ENCODE results near the gene USP21.

The USP21 gene

DNA sequence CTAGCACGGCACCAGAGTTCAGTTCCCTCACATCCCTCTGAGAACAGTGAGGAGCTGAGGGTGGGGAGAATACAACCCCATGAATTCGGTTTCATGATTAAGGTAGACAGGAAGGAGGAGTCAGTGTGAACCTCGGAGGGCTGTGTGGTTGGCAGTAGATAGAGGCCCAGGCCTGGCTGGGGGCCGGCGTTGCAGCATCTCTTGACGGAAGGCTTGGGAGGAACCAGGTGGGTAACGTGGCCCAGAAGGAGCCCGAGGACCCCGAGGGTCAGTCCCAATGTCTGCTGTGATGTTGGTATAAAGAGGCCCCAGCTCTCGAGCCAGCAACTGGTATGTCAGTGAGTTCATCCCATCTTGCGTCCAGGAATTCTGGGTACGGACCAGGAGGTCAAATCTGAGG, 12.4 kb downstream of the USP21 start:
- DNase-seq (ENCODE audit: low read depth) = no peak

DNA sequence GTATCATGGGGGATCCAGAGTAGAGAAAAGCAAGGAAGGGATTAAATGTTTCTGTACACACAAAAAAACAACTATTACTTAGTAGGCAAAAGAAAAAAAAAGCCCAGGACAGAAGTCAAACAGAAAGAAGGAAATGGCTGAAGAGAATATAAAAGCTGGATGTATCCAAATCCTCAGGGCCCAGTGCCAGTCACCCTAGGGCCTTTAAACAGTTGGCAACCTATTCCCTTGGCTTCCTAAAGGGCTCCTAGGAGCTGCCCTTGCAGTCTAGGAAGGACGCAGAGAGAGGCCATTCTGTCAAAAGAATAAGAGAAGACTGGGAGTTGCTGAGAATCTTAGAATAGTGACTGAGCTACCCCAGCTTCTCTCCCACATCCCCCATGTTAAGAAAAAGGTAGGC, 13.0 kb downstream of the USP21 start:
- DNase-seq (ENCODE audit: low read depth) = no peak

DNA sequence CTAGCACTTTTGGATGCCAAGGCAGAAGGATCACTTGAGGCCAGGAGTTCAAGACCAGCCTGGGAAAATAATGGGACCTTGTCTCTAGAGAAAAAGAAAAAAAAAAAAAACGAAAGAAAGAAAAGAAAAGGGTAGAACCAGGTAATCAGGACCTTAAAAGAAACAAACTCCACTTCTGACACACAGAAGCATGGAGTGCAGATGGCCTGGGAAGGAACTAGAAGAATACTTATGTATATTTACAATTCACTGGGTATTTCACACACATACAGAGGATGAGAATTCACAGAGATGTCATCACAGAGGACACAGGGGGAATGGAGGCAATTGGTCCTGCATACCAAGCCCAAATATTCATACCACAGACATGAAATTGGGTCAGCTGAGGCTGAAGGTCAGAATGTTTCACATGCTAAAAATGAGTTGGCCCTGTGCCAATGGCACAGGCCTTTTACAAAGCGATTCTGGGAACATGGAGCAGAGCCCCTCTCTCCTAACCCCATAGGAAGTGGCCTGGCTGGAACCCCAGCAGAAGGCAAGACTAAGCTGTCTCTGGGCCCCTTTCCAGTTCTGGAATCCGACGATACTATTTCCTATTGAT, 13.6 kb downstream of the USP21 start:
- DNase-seq (ENCODE audit: low read depth) = no peak

DNA sequence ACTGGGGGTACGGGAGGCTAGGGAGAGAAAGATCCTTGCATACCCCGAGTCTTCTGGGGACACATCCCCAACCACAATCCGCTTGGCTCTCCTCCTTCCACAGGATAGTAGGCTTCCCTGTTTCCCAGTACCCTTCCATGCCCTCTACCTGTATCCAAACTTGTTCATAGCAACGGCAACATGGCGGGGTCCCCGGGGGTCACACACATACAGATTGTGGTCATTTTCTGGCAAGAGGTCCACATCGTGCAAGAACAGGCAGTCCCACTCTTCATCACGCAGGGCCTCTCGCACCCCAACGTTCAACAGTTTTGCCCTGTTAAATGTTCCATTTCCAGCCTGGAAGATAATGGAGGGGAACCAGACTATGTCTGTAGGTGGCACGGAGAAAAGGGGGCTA, 14.4 kb downstream of the USP21 start:
- DNase-seq (ENCODE audit: low read depth) = no peak

DNA sequence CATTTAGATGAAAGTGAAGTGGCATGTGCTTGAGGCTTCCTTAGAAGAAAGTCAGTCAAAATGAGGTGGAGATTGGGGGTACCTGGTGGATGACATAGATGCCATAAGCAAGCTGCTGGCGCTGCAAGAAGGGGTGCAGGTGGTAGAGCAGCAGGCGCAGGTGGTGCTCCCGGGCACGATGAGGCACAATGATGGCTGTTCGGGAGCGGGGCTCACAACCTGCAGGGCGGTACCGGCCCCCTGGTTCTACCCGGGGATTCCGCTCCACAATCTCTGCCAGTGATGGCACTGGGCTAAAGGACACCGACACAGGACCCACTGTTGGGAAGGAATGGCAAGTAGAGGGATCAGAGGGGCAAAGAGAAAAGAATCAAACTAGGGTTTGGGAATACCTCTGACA, 15.6 kb downstream of the USP21 start:
- no peak for DNase-seq (ENCODE audit: low read depth)

DNA sequence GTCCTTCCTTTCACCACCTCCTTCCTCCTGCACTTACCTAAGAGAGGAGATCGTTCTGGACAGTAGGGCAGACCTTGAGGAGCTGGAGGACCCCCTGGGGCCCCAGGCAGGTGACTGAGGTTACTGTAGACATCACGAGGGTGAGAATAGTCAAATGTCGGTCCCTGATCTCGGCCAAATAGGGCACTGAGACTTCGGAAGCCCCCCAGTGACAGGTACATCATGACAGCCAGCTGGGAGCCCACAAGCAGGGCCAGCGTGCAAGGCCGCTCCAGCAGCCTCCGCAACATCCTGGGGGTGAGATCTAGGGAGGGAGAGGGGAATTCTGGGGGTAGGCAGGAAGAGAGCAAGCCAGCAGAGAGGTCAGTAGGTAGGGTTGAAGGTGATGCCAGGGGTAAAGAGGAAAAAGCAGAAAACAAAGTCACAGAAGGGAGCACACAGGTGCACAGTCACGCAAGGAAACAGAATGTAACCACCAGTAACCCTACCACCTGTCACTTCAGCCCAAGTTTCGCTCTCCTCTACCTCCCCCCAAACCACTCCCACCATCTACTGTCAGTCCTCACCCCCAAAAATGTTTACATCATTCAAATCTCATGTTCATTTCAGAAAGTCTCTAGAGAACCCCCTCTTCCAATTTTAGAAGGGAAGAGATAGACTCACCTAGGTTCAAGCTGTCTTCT, 16.6 kb downstream of the USP21 start:
- no peak for DNase-seq (ENCODE audit: low read depth)

DNA sequence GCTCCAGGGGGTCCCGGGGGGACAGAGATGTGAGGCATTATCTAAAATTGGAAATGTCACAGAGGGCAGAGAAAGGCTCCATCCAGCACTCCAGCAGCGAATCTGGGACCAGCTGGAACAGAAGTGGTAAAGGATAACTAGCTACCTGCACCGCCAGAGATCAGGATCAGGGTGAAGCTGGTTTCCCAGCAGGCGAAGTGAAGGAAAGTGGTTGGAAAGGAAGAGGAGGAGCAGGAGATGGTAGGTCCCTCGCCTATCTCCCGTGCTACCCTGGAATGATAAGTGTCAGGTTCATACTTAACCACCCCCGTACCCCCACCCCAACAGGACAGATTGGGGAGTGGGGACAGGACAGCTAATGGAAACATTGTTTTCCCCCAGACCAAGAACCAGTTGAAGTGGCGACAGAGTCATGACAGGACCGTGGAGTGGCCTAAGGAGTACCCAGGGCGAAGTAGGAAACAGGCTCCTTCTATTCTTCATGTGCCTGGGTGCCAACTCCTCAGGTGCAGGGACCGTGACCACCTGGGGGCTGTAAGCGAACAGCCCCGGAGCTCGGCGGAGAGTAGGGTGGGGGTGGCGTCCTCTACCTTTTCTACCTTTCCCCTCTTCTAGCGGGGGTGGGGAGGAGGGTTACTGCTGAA, 17.3 kb downstream of the USP21 start:
- DNase-seq (ENCODE audit: low read depth) = no peak

DNA sequence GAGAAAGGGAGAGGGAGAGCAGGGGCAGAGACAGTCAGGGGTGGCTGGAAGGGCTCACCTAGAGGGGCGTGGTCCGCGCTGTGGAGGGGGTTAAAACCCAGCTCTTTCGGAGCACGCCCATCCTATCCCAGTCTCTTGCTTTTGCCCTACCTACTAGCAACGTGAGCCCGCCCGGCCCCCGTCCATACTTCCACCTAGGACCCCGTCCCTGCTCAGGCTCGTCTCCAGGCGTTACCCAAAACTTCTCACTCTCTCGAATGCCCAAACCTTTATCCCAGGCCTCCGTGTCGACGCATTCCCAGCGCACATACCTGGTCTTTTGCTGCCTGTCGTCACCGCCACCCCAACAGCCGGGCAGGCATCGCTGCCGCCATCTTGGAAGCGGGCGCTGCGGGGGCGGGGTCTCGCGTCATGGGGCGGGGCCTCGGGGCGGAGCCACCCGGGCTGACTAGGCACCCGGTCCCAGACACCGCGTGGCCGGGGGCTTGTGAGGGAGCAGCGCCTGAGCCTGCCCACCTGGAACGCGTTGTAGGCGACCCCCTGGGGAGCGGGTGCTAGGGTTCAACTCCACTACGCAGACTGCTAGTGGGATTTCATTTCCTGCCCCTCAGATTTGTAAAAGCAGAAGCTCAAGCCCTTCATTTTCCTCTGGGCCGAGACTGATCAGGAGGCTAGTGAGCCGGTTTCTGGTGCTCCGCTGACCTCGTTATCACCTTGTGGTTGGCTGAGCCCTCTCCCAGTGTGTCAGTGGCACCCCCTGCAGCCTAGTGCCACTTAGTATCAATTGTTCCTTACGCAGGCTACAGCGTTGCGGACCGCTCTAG, 18.0 kb downstream of the USP21 start, which contains the start of gene B4GALT3:
Gene B4GALT3 (minus strand): TSS at position 396 of the 824 bp plus-strand sequence. CDS start 1,447 bp downstream, outside the sequence.
- DNase-seq (ENCODE audit: low read depth) = peak; percentile 98

DNA sequence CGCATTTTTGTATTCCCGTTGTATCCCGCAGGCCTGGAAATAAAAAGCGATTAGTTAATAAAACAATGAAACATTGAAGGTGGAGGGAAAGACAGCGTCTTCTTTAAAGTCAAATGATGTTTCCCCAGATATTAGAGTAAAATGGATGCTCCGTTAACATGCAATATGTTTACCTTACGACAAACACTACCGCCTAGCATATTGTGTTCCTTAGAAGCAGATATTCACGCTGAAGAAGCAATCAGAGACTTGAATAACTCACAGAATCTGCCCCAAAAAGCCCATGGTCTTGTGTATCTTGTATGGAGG, 18.6 kb downstream of the USP21 start:
- DNase-seq (ENCODE audit: low read depth) = no peak

DNA sequence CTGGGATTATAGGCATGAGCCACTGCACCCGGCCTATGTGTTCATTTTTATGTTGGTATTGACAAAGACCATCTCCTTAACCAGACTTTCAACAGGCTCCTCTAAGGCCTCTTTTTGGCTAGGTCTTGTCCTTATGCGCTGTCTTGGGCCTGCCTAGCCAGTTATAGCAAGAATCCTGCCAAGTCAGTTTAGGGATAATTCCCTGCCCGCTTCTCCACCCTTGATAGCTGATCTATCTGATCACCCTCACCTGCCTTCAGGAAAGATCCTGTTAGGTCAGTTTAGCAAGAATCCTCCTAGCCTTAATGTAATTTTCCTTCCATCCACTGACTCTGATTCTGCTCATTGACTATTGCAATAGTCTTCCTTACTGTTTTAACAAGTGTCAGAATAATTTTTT, 20.4 kb downstream of the USP21 start:
- no peak for DNase-seq (ENCODE audit: low read depth)

DNA sequence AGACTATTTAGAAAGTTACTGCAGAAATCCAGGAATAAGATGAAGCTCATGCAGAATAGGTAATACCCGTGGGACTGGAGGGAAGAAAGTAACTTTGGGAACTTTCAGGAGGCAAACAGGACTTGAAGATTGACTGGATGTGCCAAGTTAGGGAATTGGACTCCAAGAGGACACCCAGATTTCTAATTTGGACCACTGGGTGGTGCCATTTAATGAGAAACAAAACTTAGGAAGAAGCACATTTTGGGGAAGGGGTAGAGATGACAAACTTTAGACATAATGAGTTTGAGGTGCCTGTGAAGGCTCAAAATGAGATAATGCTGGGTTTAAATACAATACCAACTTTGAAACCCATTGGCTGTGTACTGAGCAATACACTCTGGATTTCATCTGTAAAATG, 21.3 kb downstream of the USP21 start:
- no peak for DNase-seq (ENCODE audit: low read depth)

DNA sequence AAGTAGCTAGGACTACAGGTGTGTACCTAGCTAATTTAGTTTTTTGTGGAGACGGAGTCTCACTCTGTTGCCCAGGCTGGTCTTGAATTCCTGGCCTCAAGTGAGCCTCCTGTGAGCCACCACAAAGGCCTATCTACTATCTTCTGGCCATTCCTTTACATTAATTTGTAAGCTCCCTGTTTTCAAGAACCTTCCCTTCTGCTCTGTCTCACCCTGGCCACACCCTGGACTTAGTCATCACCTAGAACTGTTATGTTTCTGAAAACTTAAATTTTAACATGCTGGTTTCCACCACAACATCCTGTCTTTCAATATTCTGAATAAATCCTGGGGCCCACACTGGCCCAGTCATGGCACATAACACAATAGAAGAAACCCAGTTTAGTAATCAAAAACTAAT, 22.9 kb downstream of the USP21 start:
- peak; percentile 47 for DNase-seq (ENCODE audit: low read depth)

DNA sequence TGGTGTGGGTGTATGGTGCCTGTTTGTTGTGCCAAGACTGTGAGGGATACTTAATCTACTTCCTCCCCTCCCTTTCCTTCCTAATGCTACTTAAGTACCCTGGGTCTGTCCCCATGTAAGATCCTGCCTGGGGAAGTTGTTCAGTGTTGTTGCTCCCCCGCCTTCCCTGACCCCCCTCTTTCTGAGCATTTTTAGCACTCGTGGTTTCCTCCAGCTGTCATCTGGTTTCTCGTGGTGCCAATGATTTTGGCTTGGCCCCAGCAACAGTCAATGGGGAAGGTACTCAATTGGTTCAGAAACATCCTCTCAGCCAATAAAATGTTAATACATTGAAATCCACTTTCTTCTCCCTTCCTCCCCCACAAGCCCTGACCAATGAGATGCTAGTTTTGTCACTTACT, 26.0 kb downstream of the USP21 start:
- DNase-seq (ENCODE audit: low read depth) = peak; percentile 55

DNA sequence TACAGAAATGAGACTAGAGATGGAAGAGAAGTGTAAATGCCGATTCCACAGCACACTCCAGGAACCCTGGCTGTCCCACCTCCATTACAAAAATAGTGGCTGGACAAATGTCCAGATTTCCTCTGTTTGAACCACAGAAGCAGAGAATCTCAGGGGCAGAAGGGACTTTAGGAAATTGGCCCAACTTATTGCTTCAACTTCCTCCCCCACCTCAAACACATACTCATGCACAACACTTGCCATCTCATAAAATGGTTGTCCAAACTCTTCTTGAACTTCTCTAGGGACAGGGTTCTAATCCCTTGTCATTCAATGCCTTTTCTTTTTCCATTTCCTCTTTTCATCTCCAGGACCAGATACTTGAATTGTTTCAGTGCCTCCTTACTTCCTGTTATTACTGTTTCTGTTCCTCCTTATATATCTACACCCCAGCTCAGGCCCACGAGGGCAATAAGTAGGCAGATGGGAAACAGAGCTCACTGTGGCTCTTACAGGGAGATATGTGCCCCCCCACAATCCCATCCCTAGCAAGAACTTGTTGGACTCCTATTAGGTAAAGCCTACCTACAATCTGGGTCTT, 26.5 kb downstream of the USP21 start:
- no peak for DNase-seq (ENCODE audit: low read depth)

DNA sequence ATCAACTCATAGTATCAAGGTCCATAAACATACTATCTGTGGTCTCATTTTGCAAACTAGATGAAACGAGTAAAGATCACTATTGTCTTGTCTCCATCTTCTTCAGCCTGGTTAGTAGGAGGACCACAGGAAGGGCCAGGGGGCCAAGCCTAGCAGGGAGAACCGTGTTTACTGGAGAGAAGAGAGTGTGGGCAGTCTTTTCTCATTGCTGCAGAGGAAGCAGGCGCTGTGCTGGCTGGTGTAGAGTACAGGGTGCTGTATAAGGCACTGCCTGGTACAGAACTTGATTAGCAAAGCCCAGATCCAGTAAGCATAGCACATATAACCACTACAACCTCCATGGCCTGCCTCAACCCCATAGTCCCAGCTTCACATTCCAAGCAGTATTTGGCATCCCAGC, 28.0 kb downstream of the USP21 start:
- no peak for DNase-seq (ENCODE audit: low read depth)

DNA sequence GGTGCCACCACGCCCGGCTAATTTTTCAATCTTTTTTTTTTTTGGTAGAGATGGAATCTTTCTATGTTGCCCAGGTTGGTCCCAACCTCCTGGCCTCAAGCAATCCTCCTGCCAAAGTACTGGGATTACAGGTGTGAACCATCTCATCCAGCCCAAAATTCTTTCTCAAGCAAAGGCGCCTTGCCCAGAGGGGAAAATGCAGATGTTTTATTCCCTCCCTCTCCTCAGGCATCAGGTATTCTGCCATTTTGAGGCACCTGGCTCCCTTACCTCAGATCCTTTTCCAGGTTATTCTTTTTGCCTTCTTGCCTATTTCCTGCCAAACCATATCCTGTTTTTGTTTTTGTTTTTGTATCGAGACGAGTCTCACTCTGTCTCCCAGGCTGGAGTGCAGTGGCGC, 29.1 kb downstream of the USP21 start:
- no peak for DNase-seq (ENCODE audit: low read depth)

DNA sequence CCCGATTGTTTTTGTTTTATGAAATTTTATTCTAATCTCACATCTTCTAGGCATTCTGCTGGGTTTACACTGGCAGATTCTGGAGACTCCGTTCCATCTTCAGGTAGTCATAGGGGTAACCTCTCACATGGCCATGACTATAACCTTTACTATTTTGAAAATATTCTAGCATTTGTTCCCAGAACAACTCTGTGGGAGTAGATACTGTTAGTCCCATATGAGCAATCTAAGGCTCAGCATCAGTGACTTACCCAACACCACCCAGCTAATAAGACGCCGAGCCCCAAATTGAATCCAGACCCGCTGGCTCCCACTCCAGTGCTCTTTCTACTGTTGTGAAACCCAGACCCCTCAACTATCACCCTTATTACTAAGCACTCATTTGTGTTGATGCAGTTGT, 29.7 kb downstream of the USP21 start:
- no peak for DNase-seq (ENCODE audit: low read depth)

DNA sequence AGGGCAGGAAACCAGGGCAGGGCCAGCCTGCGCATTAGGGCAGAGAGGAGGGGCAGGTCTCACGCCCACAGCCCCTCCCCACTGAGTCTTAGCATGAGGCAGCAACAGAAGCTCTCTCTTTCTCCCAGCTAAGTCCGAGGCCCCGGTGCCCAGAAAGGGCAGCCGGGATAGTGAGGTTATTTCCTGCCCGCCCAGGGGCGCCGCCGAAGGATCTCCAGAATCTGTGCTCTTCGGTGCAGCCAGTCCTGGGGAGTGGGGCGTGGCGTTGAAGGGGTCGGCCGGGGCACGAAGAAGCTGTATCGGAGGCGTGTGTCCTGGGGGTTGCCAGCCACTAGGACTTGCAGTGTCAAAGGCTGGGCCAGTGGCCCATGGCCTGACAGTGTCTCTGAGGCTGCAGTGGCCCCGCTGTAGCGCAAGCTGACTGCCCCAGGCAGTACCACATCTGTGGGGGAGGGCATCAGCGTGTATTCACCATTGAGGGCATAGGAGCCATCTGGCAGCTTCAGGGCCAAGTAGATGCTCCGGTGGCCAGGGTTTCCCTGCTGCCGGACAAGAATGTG, 31.7 kb downstream of the USP21 start:
- no peak for DNase-seq (ENCODE audit: low read depth)

DNA sequence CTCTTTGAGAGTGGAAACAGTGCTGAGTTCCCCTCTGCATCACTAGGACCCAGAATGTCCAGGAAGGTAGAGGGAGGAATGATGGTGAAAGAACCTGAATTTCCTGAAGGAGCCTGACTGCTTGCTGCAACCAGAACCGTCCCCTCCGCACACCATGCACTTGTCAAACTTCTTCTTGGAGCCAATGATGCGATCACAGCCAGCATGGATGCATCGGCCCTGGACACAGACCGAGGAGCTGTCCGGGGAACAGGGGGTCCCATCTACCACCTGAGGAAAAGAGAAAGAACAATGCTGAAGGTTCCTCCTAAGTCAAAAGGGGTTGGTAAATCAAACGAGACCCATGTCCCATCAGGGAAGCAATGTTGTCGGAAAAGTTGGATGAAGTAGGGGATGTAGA, 32.7 kb downstream of the USP21 start:
- DNase-seq (ENCODE audit: low read depth) = no peak

DNA sequence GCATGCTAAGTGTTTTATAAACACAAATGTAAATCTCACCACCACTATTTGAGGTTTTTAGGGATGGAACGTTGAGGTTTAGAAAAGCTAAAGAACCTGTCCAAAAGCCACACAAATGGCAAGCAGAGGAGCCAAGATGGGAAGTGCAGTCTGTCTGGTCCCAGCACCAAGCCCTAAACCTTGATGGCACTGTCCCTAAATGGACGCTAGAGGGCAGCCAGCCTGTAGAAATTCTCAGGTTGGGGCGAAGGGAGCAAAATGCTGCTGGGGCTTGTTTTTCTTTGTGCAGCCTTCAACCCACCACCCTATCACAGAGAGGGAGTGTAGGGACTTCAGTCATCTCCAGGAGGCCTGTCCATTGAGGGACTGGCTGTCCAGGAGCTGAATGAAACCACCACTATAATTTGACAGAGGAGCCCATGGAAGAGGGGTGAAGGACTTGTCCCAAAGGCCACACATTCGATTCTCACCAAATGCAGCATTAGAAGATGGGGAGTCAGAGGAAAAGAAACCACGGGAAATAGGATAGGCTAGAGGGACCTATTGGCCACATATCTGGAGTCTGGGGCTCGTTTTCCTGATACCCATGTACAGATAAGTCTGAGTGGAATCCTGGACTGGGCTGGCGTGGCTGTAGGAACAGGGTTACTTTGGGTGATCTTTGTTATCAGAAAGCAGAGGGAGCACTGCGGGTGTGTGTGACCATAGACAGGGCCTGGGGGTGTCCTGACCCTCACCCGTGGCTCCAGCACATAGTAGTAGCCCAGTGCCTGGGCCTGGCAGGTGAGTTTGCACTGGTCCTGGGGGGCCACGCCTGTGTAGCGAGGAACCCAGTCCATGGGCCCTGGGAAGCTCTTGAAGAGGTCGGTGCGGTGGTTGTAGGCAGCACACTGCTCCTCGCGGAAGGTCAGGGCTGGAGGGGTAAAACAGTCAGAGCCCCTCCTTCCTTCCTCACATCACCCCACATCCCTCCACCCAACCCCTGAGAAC, 33.5 kb downstream of the USP21 start:
- DNase-seq (ENCODE audit: low read depth) = peak; percentile 49
